ENCODE results near the gene LRRTM4.

DNA sequence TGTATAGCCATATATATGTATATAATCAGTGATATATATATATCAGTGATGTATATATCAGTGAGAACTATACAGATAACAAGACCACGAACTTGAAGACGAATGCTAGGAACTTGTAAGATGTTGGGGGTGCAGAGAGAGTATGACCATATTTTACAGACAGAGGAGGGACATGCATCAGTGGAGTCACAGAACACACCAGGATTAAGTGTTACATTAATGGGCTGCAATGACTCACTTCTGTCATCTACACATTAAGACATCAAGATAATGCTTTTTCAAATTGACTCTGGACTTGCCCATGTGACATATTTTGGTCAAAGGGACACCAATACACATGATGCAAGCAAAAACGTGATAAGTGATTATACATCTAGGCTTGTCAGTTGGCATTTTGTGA lies 501.0 kb downstream of the LRRTM4 start:
- TF ChIP-seq POLR2AphosphoS5 (IDR thresholded peaks at IDR 0.05) (no peak), POLR2A (IDR thresholded peaks at IDR 0.05) (no peak)
- TF ChIP-seq, protein P1, sequence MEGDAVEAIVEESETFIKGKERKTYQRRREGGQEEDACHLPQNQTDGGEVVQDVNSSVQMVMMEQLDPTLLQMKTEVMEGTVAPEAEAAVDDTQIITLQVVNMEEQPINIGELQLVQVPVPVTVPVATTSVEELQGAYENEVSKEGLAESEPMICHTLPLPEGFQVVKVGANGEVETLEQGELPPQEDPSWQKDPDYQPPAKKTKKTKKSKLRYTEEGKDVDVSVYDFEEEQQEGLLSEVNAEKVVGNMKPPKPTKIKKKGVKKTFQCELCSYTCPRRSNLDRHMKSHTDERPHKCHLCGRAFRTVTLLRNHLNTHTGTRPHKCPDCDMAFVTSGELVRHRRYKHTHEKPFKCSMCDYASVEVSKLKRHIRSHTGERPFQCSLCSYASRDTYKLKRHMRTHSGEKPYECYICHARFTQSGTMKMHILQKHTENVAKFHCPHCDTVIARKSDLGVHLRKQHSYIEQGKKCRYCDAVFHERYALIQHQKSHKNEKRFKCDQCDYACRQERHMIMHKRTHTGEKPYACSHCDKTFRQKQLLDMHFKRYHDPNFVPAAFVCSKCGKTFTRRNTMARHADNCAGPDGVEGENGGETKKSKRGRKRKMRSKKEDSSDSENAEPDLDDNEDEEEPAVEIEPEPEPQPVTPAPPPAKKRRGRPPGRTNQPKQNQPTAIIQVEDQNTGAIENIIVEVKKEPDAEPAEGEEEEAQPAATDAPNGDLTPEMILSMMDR (IDR thresholded peaks at IDR 0.05): no peak

Data from upper lobe of left lung (tissue), 4 donors.